Lower leg skin (tissue), 4 donors: ENCODE results near the gene C11orf91. TPM values are rescaled to one million over a fixed set of nuclear protein-coding genes. Genes with fewer than 3 reads are reported as not detected.

Experiments
- DNase-seq, 2 donors: peaks; one replicate each; pipeline ENCODE4 v3.0.0-alpha.2; 2019; ENCODE audit warnings: low spot score in 2 of 2
- H3K4me3 ChIP-seq: fragments of 200-600 bp; sonication (generic); 2 replicates; pipeline ENCODE4 v1.5.1; 2017; ENCODE audit warnings: mild to moderate bottlenecking, low read depth; ENCODE audit not compliant: poor library complexity, severe bottlenecking
- POLR2A ChIP-seq, 2 donors: fragments of 450-650 bp; IDR thresholded peaks; one replicate each; pipeline ENCODE4 v1.6.1; 2016 to 2017; ENCODE audit warnings: antibody characterized with exemption in 2 of 2, mild to moderate bottlenecking in 1 of 2, moderate library complexity in 1 of 2
- WGBS, 2 donors: methylation state at CpG; one replicate each; pipeline ENCODE4 v1.1.5; 2018; 5-methylcytosine and 5-hydroxymethylcytosine counted together
- intact Hi-C: fragments of 100-400 bp; cut with DNase I; formaldehyde crosslinking; loops from one replicate; pipeline ENCODE4 v1.15.0; 2023; ENCODE audit warnings: low total_unique reads
- total RNA-seq, 4 donors: library from RNA; depleted of rRNA; stranded (reverse); fragments of >200 nt; gene quantifications; one replicate each; pipeline ENCODE4 v1.1.0, GENCODE V29; 2016
- TF ChIP-seq, protein P1 (sequence below), 3 donors: fragments of 450-650 bp; IDR thresholded peaks; one replicate each; pipeline ENCODE4 v1.5.1; 2016; ENCODE audit warnings: antibody characterized with exemption in 3 of 3, mild to moderate bottlenecking in 3 of 3, moderate library complexity in 2 of 3

C11orf91 gene
- total RNA-seq, 4 donors from 2014 or later, result 0.49 TPM; not detected in 3

DNA sequence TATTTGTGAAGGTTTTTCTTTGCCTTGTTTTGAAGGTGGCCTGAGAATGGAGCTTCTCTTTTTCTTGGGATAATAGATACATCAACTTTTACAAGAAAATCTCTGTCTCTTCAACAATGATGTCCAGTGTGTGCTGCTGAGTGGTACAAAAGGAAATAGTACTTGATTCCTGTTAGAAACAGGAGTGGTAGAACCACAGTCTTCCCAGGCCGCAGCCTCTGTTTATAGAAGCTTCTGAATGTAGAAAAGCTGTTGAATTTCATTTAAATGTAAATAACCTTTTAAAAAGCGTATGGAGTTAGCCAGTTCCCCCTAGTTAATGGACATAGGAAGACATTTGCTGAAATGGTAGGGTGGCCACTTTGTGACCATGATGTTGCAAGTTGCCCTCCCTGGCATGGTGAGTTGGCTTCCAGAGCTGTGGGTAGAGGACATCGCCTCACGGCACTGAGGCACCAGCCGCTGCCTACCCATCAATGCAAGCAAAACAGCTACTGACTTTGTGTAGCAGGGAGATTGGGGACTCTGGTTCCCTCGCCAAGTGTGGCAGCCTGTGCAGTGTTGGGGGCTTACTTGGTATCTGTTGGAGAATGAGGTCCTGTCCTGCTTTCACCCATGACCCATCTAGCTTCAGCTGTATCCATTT is 31.6 kb downstream of the C11orf91 start:
- peak in 1 of 2 donors; percentile 70 for DNase-seq
- intact Hi-C loops, result no loop called here
- no peak overlapping the region for H3K4me3 ChIP-seq
- 94 to 97% methylated on average over 6 of the region's 6 CpGs for WGBS, 2 donors
- no peak for TF ChIP-seq POLR2A (IDR thresholded peaks at IDR 0.05)
- TF ChIP-seq, protein P1, sequence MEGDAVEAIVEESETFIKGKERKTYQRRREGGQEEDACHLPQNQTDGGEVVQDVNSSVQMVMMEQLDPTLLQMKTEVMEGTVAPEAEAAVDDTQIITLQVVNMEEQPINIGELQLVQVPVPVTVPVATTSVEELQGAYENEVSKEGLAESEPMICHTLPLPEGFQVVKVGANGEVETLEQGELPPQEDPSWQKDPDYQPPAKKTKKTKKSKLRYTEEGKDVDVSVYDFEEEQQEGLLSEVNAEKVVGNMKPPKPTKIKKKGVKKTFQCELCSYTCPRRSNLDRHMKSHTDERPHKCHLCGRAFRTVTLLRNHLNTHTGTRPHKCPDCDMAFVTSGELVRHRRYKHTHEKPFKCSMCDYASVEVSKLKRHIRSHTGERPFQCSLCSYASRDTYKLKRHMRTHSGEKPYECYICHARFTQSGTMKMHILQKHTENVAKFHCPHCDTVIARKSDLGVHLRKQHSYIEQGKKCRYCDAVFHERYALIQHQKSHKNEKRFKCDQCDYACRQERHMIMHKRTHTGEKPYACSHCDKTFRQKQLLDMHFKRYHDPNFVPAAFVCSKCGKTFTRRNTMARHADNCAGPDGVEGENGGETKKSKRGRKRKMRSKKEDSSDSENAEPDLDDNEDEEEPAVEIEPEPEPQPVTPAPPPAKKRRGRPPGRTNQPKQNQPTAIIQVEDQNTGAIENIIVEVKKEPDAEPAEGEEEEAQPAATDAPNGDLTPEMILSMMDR (IDR thresholded peaks at IDR 0.05), result no peak

DNA sequence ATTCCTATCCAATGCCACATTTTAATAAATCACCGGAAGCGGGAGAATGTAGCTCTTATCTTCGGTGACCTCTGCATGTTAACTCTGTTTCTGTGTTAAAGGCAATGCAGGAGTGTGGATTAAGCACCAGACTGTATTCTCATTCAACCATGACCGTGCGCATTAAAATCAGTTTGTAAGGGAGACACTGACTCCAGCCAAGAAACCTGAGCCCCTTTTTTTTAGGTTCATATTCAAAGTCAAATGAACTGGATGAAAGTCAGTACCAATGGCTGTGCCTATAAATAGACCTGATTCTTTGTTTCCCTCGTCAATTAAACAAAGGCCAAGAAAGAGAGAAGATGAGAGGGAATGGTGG is 32.2 kb downstream of the C11orf91 start:
- 76 to 81% methylated on average over 6 of the region's 6 CpGs for WGBS, 2 donors
- TF ChIP-seq, protein P1 (IDR thresholded peaks at IDR 0.05), result no peak
- TF ChIP-seq POLR2A (IDR thresholded peaks at IDR 0.05), result no peak
- DNase-seq, result no peak
- intact Hi-C loops, result no loop called here
- no peak overlapping the region for H3K4me3 ChIP-seq

GRCh38 chr11:33667819-33668467 is 32.7 kb downstream of the C11orf91 start:
- peak in 1 of 2 donors; percentile 25 for DNase-seq
- WGBS, 2 donors, result 83 to 90% methylated on average over 18 of the region's 18 CpGs
- no peak for TF ChIP-seq POLR2A (IDR thresholded peaks at IDR 0.05)
- TF ChIP-seq, protein P1 (IDR thresholded peaks at IDR 0.05), result no peak
- intact Hi-C loops, result no loop called here
- no peak overlapping the region for H3K4me3 ChIP-seq

GRCh38 chr11:33665350-33666106 is 35.1 kb downstream of the C11orf91 start:
- TF ChIP-seq, protein P1 (IDR thresholded peaks at IDR 0.05), result no peak
- no peak for TF ChIP-seq POLR2A (IDR thresholded peaks at IDR 0.05)
- 47 to 67% methylated on average over 5 to 6 of the region's 6 CpGs for WGBS, 2 donors
- DNase-seq, result no peak
- intact Hi-C loops, result no loop called here
- no peak overlapping the region for H3K4me3 ChIP-seq

DNA sequence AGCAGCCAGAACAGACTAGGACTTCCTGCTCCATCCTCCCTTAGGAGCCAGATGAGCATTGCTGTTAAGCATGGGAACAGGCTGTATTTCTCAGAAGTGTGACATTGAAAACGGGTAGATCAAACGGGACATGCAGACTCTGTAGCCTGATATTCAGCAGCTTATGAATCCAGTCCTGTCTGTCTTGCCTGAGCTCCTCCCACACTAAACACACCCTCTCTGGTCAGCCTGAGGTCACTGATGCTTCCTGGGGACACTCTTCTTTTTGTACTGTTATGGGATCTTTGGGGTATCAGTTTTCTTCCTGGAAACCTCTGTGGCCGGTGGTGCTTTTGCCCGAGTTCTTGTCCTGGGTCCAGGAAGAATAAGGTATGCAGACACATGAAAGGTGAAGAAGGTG is 35.8 kb downstream of the C11orf91 start:
- no peak for DNase-seq
- TF ChIP-seq POLR2A (IDR thresholded peaks at IDR 0.05), result no peak
- TF ChIP-seq, protein P1 (IDR thresholded peaks at IDR 0.05), result no peak
- no peak overlapping the region for H3K4me3 ChIP-seq
- 71 to 72% methylated on average over 4 of the region's 4 CpGs for WGBS, 2 donors
- intact Hi-C loops, result no loop called here
